H9 (cell line): ENCODE results near the gene PDE8A. TPM values are rescaled to one million over a fixed set of nuclear protein-coding genes. Genes with fewer than 3 reads are reported as not detected.

Experiments used
- DNase-seq: peaks from one replicate; pipeline ENCODE4 v3.0.0-alpha.2; 2017
- H2AFZ ChIP-seq: one replicate; pipeline ENCODE4 v1.6.1; 2013; ENCODE audit warnings: mild to moderate bottlenecking, low read length, control low read depth, moderate library complexity
- H2AK5ac ChIP-seq: 2 replicates; pipeline ENCODE4 v1.6.1; 2013; ENCODE audit warnings: low read length, control low read depth, mixed read lengths; ENCODE audit not compliant: insufficient read length
- H2BK120ac ChIP-seq: one replicate; pipeline ENCODE4 v1.6.1; 2013; ENCODE audit warnings: low read depth, mild to moderate bottlenecking, low read length, control low read depth, inconsistent platforms; ENCODE audit not compliant: poor library complexity, severe bottlenecking
- H2BK12ac ChIP-seq: 2 replicates; pipeline ENCODE4 v1.6.1; 2013; ENCODE audit warnings: low read length, control low read depth, mixed read lengths, low read depth; ENCODE audit not compliant: insufficient read length
- H2BK15ac ChIP-seq: 2 replicates; pipeline ENCODE4 v1.6.1; 2013; ENCODE audit warnings: low read depth, low read length, control low read depth
- H2BK20ac ChIP-seq: one replicate; pipeline ENCODE4 v1.6.1; 2013; ENCODE audit warnings: low read depth, mild to moderate bottlenecking, low read length, control low read depth, inconsistent platforms; ENCODE audit not compliant: poor library complexity, severe bottlenecking
- H2BK5ac ChIP-seq: 2 replicates; pipeline ENCODE4 v1.6.1; 2013; ENCODE audit warnings: low read length, control low read depth, mixed read lengths; ENCODE audit not compliant: insufficient read length
- H3K14ac ChIP-seq: 2 replicates; pipeline ENCODE4 v1.6.1; 2013; ENCODE audit warnings: low read length, control low read depth; ENCODE audit not compliant: insufficient read depth
- H3K18ac ChIP-seq: 2 replicates; pipeline ENCODE4 v1.6.1; 2013; ENCODE audit warnings: low read depth, mild to moderate bottlenecking, mixed read lengths, low read length, control low read depth; ENCODE audit not compliant: insufficient read length
- H3K23ac ChIP-seq: 2 replicates; pipeline ENCODE4 v1.6.1; 2013; ENCODE audit warnings: low read length, control low read depth, mixed read lengths, low read depth; ENCODE audit not compliant: insufficient read length
- H3K23me2 ChIP-seq: 2 replicates; pipeline ENCODE4 v1.6.1; 2013; ENCODE audit warnings: low read depth, mild to moderate bottlenecking, mixed read lengths, low read length, control low read depth; ENCODE audit not compliant: insufficient read length, poor library complexity, severe bottlenecking
- H3K27ac ChIP-seq: 2 replicates; pipeline ENCODE4 v1.5.1; 2013; ENCODE audit warnings: low read length, control low read depth, mixed read lengths, low read depth; ENCODE audit not compliant: insufficient read length
- H3K27me3 ChIP-seq: 2 replicates; pipeline ENCODE4 v1.6.1; 2013; ENCODE audit warnings: low read length, control low read depth, inconsistent platforms; ENCODE audit not compliant: insufficient read depth
- H3K4ac ChIP-seq: 2 replicates; pipeline ENCODE4 v1.6.1; 2013; ENCODE audit warnings: low read depth, mild to moderate bottlenecking, control low read depth, inconsistent platforms, low read length, moderate library complexity
- H3K4me1 ChIP-seq: 2 replicates; pipeline ENCODE4 v1.6.1; 2013; ENCODE audit warnings: low read length, control low read depth, inconsistent platforms; ENCODE audit not compliant: insufficient read depth
- H3K4me2 ChIP-seq: 2 replicates; pipeline ENCODE4 v1.6.1; 2013; ENCODE audit warnings: low read length, control low read depth, mixed read lengths; ENCODE audit not compliant: insufficient read length, insufficient read depth
- H3K56ac ChIP-seq: 2 replicates; pipeline ENCODE4 v1.6.1; 2013; ENCODE audit warnings: low read depth, mild to moderate bottlenecking, mixed read lengths, low read length, control low read depth; ENCODE audit not compliant: insufficient read length
- H3K79me1 ChIP-seq: 2 replicates; pipeline ENCODE4 v1.6.1; 2013; ENCODE audit warnings: low read depth, mild to moderate bottlenecking, moderate library complexity, low read length, control low read depth, inconsistent platforms; ENCODE audit not compliant: insufficient read depth, poor library complexity, severe bottlenecking
- H3K79me2 ChIP-seq: 2 replicates; pipeline ENCODE4 v1.6.1; 2013; ENCODE audit warnings: low read length, control low read depth, inconsistent platforms; ENCODE audit not compliant: insufficient read depth
- H3K9ac ChIP-seq: 2 replicates; pipeline ENCODE4 v1.6.1; 2013; ENCODE audit warnings: low read length, control low read depth, mixed read lengths; ENCODE audit not compliant: insufficient read length; ENCODE audit errors: extremely low read depth
- H3K9me3 ChIP-seq: one replicate; pipeline ENCODE4 v1.6.1; 2013; ENCODE audit warnings: low read depth, low read length, inconsistent platforms; ENCODE audit not compliant: control insufficient read depth
- H3T11ph ChIP-seq: one replicate; pipeline ENCODE4 v1.6.1; 2013; ENCODE audit warnings: mild to moderate bottlenecking, low read length, control low read depth, inconsistent platforms
- H4K20me1 ChIP-seq: one replicate; pipeline ENCODE4 v1.6.1; 2013; ENCODE audit not compliant: control insufficient read depth, insufficient read length, insufficient read depth
- H4K5ac ChIP-seq: 2 replicates; pipeline ENCODE4 v1.6.1; 2013; ENCODE audit warnings: low read depth, mild to moderate bottlenecking, mixed read lengths, low read length, control low read depth; ENCODE audit not compliant: insufficient read length
- H4K8ac ChIP-seq: replicated peaks from 2 replicates; pipeline ENCODE4 v1.6.1; 2013; ENCODE audit warnings: low read length, control low read depth, mixed read lengths, low read depth; ENCODE audit not compliant: insufficient read length
- H4K91ac ChIP-seq: 2 replicates; pipeline ENCODE4 v1.6.1; 2013; ENCODE audit warnings: low read depth, mild to moderate bottlenecking, moderate library complexity, mixed read lengths, low read length, control low read depth; ENCODE audit not compliant: insufficient read length
- H3K27ac Mint-ChIP-seq, 3 experiments: 2 replicates in 2 of 3; 3 replicates in 1 of 3; pipeline ENCODE4 v1.8.0; 2020 to 2021; ENCODE audit warnings: mixed read lengths in 3 of 3, mild to moderate bottlenecking in 1 of 3, moderate library complexity in 1 of 3
- H3K27me3 Mint-ChIP-seq: 2 replicates; pipeline ENCODE4 v1.8.0; 2021; ENCODE audit warnings: low read depth, mild to moderate bottlenecking, moderate library complexity, mixed read lengths
- H3K36me3 Mint-ChIP-seq, 3 experiments: 2 replicates in 2 of 3; 3 replicates in 1 of 3; pipeline ENCODE4 v1.8.0; 2020 to 2021; ENCODE audit warnings: low read depth in 3 of 3, mixed read lengths in 3 of 3; ENCODE audit not compliant: insufficient read depth in 1 of 3
- H3K4me1 Mint-ChIP-seq, 2 experiments: 2 replicates each; pipeline ENCODE4 v1.8.0; 2020; ENCODE audit warnings: mixed read lengths in 2 of 2
- H3K4me3 Mint-ChIP-seq, 2 experiments: 2 replicates in 1 of 2; 3 replicates in 1 of 2; pipeline ENCODE4 v1.8.0; 2020 to 2021; ENCODE audit warnings: mild to moderate bottlenecking in 2 of 2, mixed read lengths in 2 of 2, moderate library complexity in 1 of 2
- H3K9me3 Mint-ChIP-seq, 2 experiments: 2 replicates in 1 of 2; 3 replicates in 1 of 2; pipeline ENCODE4 v1.8.0; 2020; ENCODE audit warnings: mild to moderate bottlenecking in 2 of 2, mixed read lengths in 2 of 2, moderate library complexity in 1 of 2
- WGBS: extraction: QIAGEN DNeasy Blood & Tissue Kit; methylation state at CpG from one replicate; pipeline ENCODE4 v1.1.7; 2013; ENCODE audit warnings: missing lambda C conversion rate, low lambda C conversion rate, mixed read lengths; ENCODE audit not compliant: insufficient read length; ENCODE audit errors: extremely low coverage; 5-methylcytosine and 5-hydroxymethylcytosine counted together
- total RNA-seq: library from RNA; stranded (reverse); gene quantifications from 2 replicates; pipeline ENCODE4 v1.2.1, GENCODE V29; 2021
- TF ChIP-seq, protein P1 (sequence below): fragments of 200-600 bp; sonication (generic); conservative IDR thresholded peaks from 3 replicates; pipeline ENCODE4 v1.8.0; 2021; ENCODE audit warnings: antibody characterized with exemption, mild to moderate bottlenecking

Gene PDE8A
- total RNA-seq, 1 experiment from 2014 or later = 9.3 TPM

DNA sequence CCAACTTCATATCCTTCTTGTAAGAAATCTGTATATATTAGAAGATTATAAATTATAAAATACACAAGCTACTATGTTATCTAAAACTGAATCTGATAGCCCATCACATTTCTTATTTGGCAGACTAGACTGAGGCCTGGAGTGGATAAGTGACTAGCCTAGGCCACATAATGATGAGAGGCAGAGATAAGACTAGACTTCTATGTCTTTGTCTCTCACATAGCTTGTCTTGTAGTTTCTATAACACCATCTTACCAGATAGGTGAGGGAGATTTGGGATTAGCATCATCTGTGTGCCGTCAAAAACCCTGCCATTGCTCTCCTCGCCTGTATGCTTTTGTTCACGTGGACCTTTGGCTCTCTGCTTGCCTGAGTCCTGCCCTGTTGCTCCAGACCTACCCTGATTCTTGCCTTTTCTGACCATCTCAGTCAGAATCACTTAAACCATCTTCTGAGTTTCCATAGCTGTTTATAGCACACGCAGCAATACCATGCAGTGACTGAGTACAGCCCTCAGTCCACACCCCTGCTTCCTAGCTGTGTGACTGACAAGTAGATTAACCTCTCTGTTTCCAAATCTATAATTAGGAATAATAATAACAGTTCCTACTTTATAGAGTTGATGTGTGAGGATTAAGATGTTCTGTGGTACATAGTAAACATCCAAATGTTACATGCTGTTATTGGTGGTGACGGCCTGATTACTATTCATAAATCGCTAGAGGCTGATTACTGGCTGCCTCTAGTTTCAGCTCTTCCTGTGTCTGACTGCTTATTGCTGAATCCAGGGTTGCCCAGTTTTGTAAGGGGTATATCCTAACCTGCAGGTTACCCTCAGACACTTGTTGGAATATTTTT lies 49.7 kb downstream of the PDE8A start:
- Histone ChIP-seq H2AFZ (no peak overlapping the region), H3K23me2 (no peaks in the 10 kb centered on the region), H3T11ph (no peak overlapping the region), H3K79me1 (peaks cover 2% of the 10 kb centered on the region), H2BK12ac (peak overlapping the region; percentile 65), H3K9ac (no peak overlapping the region), H2BK5ac (no peak overlapping the region), H3K9me3 (no peaks in the 10 kb centered on the region), H3K79me2 (no peaks in the 10 kb centered on the region; the same call in 1 of the 2 replicates), H3K27ac (no peak overlapping the region), H3K27me3 (no peaks in the 10 kb centered on the region), H3K18ac (no peak overlapping the region), H3K4ac (no peak overlapping the region), H3K23ac (no peak overlapping the region), H4K5ac (no peak overlapping the region), H2BK120ac (no peak overlapping the region), H4K20me1 (no peaks in the 10 kb centered on the region), H3K14ac (no peak overlapping the region; the same call in 1 of the 2 replicates), H2BK20ac (no peak overlapping the region), H2AK5ac (no peak overlapping the region), H2BK15ac (no peak overlapping the region), H4K91ac (no peak overlapping the region), H3K4me2 (no peak overlapping the region), H3K4me1 (peaks cover 8% of the 10 kb centered on the region; the same call in 1 of the 2 replicates), H4K8ac (no peak overlapping the region), H3K56ac (no peak overlapping the region)
- H3K4me1 Mint-ChIP-seq = peaks cover 29 to 47% of the 10 kb centered on the region in 2 experiments
- no CpG with 5 or more reads among the region's 6 CpGs for WGBS
- H3K4me3 Mint-ChIP-seq = no peak overlapping the region
- H3K27me3 Mint-ChIP-seq = 0 out of 2 replicates have a peak, but pooled peaks cover 2% of the 10 kb centered on the region
- DNase-seq = no peak
- no peaks in the 10 kb centered on the region for H3K9me3 Mint-ChIP-seq
- TF ChIP-seq, protein P1, sequence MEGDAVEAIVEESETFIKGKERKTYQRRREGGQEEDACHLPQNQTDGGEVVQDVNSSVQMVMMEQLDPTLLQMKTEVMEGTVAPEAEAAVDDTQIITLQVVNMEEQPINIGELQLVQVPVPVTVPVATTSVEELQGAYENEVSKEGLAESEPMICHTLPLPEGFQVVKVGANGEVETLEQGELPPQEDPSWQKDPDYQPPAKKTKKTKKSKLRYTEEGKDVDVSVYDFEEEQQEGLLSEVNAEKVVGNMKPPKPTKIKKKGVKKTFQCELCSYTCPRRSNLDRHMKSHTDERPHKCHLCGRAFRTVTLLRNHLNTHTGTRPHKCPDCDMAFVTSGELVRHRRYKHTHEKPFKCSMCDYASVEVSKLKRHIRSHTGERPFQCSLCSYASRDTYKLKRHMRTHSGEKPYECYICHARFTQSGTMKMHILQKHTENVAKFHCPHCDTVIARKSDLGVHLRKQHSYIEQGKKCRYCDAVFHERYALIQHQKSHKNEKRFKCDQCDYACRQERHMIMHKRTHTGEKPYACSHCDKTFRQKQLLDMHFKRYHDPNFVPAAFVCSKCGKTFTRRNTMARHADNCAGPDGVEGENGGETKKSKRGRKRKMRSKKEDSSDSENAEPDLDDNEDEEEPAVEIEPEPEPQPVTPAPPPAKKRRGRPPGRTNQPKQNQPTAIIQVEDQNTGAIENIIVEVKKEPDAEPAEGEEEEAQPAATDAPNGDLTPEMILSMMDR = no peak
- no peaks in the 10 kb centered on the region for H3K36me3 Mint-ChIP-seq
- H3K27ac Mint-ChIP-seq = peak overlapping the region in 1 of 3 experiments; percentile 23; a peak in 2 of 7 replicates
